Hepatic stellate cell (primary cell): ENCODE data around the gene SPO11.

Experiments
- DNase-seq: peaks from one replicate; pipeline ENCODE4 v3.0.0; 2011; ENCODE audit warnings: low spot score

The SPO11 gene

GRCh38 chr20:57329608-57330221 lies at the start of gene SPO11:
Gene SPO11 (plus strand): TSS chr20:57329803. CDS start chr20:57329868, 65 bp downstream.
- DNase-seq, result no peak

GRCh38 chr20:57280221-57280620 lies 49.4 kb upstream of the SPO11 start:
- DNase-seq, result no peak

GRCh38 chr20:57281900-57282299 lies 47.7 kb upstream of the SPO11 start:
- DNase-seq, result no peak

- DNase-seq, result no peak
Measured at GRCh38 chr20:57282670-57283361, 46.8 kb upstream of the SPO11 start.

GRCh38 chr20:57283860-57284259 lies 45.7 kb upstream of the SPO11 start:
- DNase-seq, result no peak

- DNase-seq, result no peak
Measured at GRCh38 chr20:57287007-57287880, 42.4 kb upstream of the SPO11 start.

- DNase-seq, result no peak
Measured at GRCh38 chr20:57287901-57288300, 41.7 kb upstream of the SPO11 start.

- DNase-seq, result no peak
Measured at GRCh38 chr20:57288651-57289277, 40.8 kb upstream of the SPO11 start.

- DNase-seq, result no peak
Measured at GRCh38 chr20:57289391-57290177, 40.0 kb upstream of the SPO11 start.

GRCh38 chr20:57290178-57290484 lies 39.5 kb upstream of the SPO11 start:
- no peak for DNase-seq

- DNase-seq, result no peak
Measured at GRCh38 chr20:57291003-57291402, 38.6 kb upstream of the SPO11 start.

- no peak for DNase-seq
Measured at GRCh38 chr20:57291694-57292093, 37.9 kb upstream of the SPO11 start.

GRCh38 chr20:57292611-57293010 lies 37.0 kb upstream of the SPO11 start:
- no peak for DNase-seq

- no peak for DNase-seq
Measured at GRCh38 chr20:57293995-57294394, 35.6 kb upstream of the SPO11 start.

- no peak for DNase-seq
Measured at GRCh38 chr20:57294550-57294949, 35.1 kb upstream of the SPO11 start.

GRCh38 chr20:57298457-57298856 lies 31.1 kb upstream of the SPO11 start:
- DNase-seq, result no peak

GRCh38 chr20:57301026-57301425 lies 28.6 kb upstream of the SPO11 start:
- no peak for DNase-seq

GRCh38 chr20:57306747-57307146 lies 22.9 kb upstream of the SPO11 start:
- DNase-seq, result no peak

- DNase-seq, result no peak
Measured at GRCh38 chr20:57308451-57309271, 20.9 kb upstream of the SPO11 start.

- DNase-seq, result no peak
Measured at GRCh38 chr20:57309544-57310115, 20.0 kb upstream of the SPO11 start.
